WERI-Rb-1 (cell line): ENCODE results near the gene LAMTOR4.

Experiments used
- DNase-seq: peaks from one replicate; pipeline ENCODE4 v3.0.0-alpha.2; 2020
- H3K27ac ChIP-seq: fragments of 250-450 bp; sonication (Bioruptor Pico); 2 replicates; pipeline ENCODE4 v1.5.1; 2020; ENCODE audit warnings: mild to moderate bottlenecking, moderate library complexity
- H3K27me3 ChIP-seq: fragments of 250-450 bp; sonication (Bioruptor Pico); 2 replicates; pipeline ENCODE4 v1.5.1; 2021; ENCODE audit warnings: mild to moderate bottlenecking, low read depth, moderate library complexity; ENCODE audit not compliant: insufficient read depth, severe bottlenecking
- H3K36me3 ChIP-seq: fragments of 250-450 bp; sonication (Bioruptor Pico); 2 replicates; pipeline ENCODE4 v1.5.1; 2020; ENCODE audit warnings: mild to moderate bottlenecking, moderate library complexity
- H3K4me3 ChIP-seq: 2 replicates; pipeline ENCODE4 v1.5.1; 2011; ENCODE audit warnings: low read depth, mild to moderate bottlenecking, control low read depth, low read length
- H3K9me3 ChIP-seq: fragments of 250-450 bp; sonication (Bioruptor Pico); 2 replicates; pipeline ENCODE4 v1.5.1; 2021; ENCODE audit warnings: mild to moderate bottlenecking, moderate library complexity; ENCODE audit not compliant: severe bottlenecking
- TF ChIP-seq, protein P1 (sequence below): IDR thresholded peaks from 2 replicates; pipeline ENCODE4 v1.5.1; 2011; ENCODE audit warnings: low read depth, mild to moderate bottlenecking, control low read depth, inconsistent platforms, low read length

Gene LAMTOR4

DNA sequence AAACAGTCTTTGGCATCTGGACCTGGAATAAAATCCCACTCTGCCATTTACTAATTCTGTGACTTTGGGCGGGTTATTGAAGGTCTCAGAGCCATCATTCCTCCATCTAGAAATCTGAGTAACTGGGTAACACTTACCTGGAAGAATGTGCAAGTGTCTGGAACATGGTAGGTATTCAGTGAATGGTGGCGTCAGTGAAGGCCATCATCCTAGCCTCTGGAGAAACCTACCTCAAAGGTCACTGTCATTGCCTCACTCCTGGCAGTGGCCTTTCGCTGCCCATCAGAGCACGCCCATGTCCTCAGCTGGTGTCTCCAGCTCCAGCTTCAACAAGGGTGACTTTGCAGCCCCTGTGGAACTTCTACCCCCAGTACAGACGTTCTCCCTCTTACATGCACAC lies 15.2 kb downstream of the LAMTOR4 start:
- no peak for DNase-seq
- H3K27me3 ChIP-seq: no peaks in the 10 kb centered on the region
- TF ChIP-seq, protein P1, sequence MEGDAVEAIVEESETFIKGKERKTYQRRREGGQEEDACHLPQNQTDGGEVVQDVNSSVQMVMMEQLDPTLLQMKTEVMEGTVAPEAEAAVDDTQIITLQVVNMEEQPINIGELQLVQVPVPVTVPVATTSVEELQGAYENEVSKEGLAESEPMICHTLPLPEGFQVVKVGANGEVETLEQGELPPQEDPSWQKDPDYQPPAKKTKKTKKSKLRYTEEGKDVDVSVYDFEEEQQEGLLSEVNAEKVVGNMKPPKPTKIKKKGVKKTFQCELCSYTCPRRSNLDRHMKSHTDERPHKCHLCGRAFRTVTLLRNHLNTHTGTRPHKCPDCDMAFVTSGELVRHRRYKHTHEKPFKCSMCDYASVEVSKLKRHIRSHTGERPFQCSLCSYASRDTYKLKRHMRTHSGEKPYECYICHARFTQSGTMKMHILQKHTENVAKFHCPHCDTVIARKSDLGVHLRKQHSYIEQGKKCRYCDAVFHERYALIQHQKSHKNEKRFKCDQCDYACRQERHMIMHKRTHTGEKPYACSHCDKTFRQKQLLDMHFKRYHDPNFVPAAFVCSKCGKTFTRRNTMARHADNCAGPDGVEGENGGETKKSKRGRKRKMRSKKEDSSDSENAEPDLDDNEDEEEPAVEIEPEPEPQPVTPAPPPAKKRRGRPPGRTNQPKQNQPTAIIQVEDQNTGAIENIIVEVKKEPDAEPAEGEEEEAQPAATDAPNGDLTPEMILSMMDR: no peak

DNA sequence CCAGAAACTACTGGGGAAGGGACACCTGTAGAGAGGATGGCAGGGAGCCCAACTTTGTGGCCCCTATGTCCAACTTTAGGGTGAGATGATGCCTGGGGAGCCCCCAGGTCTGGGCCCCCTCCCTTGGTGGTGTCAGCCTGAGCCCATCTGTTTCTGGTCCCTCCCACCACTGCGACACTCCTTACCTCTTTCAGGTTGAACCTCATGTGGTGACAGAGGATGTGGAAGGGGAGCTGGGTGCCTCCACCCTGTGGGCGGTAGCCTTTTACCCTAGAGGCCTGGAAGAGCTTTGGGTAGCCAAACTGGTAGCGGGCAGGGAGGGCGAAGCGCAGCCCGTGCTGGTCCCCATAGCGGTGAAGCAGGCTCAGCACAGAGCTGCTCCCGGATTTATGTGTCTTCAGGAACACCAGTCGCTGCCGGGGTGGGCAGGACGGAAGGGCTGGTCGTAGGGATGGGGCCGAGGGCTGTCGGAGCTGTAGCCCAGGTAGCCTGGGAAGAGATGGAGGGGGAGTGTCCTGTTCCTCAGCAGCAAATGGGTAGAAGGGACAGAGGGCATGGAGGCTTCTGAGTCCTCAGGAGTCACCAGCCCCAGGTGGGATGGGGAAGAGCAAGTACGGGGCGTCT lies 17.7 kb downstream of the LAMTOR4 start:
- no peak overlapping the region for H3K27ac ChIP-seq
- no peaks in the 10 kb centered on the region for H3K27me3 ChIP-seq
- TF ChIP-seq, protein P1: no peak
- no peak for DNase-seq
- no peaks in the 10 kb centered on the region for H3K9me3 ChIP-seq
- H3K36me3 ChIP-seq: peaks cover 12% of the 10 kb centered on the region
- no peak overlapping the region for H3K4me3 ChIP-seq

More for the DNA sequence above, 15.2 kb downstream of the LAMTOR4 start:
- H3K9me3 ChIP-seq: no peaks in the 10 kb centered on the region
- H3K36me3 ChIP-seq: no peaks in the 10 kb centered on the region
- no peak overlapping the region for H3K4me3 ChIP-seq
- H3K27ac ChIP-seq: no peak overlapping the region

DNA sequence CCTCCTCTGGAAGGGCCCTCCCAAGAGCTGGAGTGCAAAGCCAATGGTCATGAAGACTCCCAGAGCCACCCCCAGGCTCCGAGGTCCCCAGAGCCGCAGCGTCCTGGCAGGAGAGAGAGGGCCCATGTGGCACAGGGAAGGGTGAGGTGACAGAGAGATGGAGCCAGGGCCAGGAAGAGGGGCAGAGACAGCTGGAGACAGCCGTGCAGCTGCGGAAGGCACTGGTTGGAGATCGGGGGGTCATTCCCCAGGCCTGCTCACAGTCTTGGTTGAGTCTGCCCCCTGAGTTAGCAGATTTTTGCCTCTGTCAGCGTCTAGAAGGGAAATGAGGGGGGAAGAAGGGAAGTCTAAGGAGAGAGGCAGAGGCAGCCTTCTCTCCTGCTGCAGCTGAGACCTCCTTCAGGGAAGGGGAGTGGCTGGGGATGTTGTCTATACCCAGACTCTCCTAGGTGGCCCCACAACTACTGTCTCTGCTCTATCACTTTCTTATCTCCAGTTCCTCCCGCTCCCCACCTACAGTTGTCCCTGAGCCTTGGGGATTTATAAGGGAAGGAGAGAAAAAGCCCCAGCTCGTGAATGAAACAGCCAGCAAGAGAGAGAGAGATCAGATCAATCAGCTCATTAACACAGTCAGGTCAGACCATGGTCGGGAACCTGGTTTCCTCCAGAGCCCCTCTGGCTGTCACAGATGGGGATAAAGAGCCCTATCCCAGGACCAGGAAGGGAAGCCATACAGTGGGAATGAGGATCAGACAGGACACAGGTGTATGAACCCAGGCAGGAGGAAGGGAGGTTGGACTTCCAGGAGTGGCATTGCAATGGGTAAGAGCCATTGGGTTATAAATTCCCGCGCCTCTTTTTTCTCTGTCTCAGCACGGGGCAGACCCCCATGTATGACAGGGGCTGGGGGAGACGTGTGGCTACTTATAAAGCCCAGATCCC lies 18.5 kb downstream of the LAMTOR4 start:
- peak overlapping the region; percentile 62 for H3K4me3 ChIP-seq
- no peak overlapping the region for H3K27ac ChIP-seq
- H3K36me3 ChIP-seq: peaks cover 16% of the 10 kb centered on the region
- H3K27me3 ChIP-seq: no peaks in the 10 kb centered on the region
- TF ChIP-seq, protein P1: no peak
- no peak for DNase-seq
- H3K9me3 ChIP-seq: no peaks in the 10 kb centered on the region

DNA sequence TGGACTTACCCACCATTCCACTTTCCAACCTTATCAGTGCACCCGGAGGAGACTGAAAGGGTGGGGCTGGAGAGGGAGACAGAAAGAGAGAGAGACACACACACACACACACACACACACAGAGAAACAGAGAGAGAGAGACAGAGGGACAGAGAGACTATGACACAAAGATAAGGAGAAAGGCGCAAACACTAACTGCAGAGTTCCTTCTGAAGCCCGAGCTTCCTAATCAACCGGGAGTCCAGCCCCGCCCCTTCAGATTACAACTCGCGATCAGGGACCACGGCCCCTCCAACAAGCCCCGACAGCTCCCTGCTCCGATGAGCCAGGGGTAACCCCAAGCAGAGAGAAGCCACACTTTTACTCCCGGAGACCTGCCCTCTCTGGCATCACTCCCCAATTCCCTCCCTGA lies 19.2 kb downstream of the LAMTOR4 start:
- Histone ChIP-seq H3K36me3 (peaks cover 19% of the 10 kb centered on the region), H3K4me3 (peak overlapping the region; percentile 62), H3K27me3 (no peaks in the 10 kb centered on the region), H3K27ac (peak overlapping the region; percentile 24), H3K9me3 (no peaks in the 10 kb centered on the region)
- DNase-seq: no peak
- TF ChIP-seq, protein P1: no peak

DNA sequence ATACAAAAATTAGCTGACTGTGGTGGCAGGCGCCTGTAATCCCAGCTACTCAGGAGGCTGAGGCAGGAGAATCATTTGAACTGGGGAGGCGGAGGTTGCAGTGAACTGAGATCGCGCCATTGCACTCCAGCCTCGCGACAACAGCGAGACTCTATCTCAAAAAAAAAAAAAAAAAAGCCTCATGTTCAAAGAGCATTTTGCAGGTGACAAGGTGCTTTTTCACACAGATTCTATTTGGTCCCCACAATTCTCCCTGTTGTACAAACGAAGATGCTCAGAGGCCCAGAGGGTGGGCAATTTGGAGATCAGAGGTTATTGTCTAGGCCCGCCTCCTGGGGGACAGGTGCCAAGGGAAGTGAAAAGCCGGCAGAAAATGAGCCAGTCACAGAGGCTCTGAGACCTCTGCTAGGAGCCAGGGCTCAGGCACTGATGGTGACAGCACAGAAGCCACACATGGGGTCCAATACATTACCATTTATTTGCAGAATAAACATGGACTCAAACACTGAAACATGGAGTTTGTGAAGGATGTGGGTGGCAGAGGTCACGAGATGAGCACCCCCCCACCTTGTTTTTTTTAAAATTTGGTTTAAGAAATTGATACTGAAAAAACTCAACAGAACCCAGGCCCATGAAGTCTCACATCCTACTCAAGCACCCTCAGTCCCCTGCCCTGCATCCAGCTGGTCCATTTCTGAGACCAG lies 20.6 kb downstream of the LAMTOR4 start:
- peaks cover 30% of the 10 kb centered on the region for H3K36me3 ChIP-seq
- no peak overlapping the region; the same call in 1 of the 2 replicates for H3K27ac ChIP-seq
- DNase-seq: no peak
- TF ChIP-seq, protein P1: no peak
- H3K9me3 ChIP-seq: no peaks in the 10 kb centered on the region
- H3K27me3 ChIP-seq: no peaks in the 10 kb centered on the region
- no peak overlapping the region for H3K4me3 ChIP-seq
